Measurements from ENCODE around the gene FCHSD2. TPM values are rescaled to one million over a fixed set of nuclear protein-coding genes. Genes with fewer than 3 reads are reported as not detected.
A peak's percentile ranks its signal among the peaks of the same experiment; 100 is the strongest.

FCHSD2 gene
- total RNA-seq, 2 experiments from 2014 or later: 40.8 to 41.7 TPM

DNA sequence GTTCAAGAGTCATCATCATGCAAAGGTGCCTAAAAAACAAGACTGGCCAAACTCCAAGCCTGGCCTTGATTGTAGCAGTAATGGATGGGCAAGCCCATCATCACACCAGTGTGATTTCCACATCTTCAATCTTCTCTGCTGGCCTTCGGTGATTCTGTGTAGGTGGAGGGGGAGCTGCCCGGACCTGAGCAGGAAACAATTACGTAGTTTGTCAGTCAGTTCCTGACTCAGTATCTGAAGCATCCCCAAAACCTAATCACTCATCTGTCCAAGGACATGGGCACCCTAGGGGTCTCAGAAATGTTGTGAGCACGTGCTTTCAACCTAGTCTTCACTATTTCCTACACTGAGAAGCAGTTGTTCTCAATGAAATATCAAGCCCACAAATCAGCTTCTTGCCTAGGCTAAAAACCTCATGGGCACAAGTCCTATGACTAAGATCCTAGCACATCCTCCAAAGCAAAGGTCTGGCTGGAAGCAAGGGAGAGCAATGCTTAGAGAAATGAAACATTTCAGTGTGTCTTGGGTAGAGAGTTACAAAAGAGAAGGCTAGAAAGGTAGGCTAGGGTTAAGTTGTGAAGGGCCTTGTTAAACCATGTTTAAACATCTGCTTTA, 303.3 kb downstream of the FCHSD2 start:
- no peak for DNase-seq
- peaks cover 32% of the 10 kb centered on the region for H3K36me3 Mint-ChIP-seq (ENCODE audit: low read depth)
- no peak overlapping the region for H3K27ac Mint-ChIP-seq
- ChIA-PET POLR2A (no interaction called here), CTCF (interaction anchor here (0.9 to 1.6 kb wide), 2 partner anchors 114 to 339 kb away, joined by 3 read pairs; no protein-coding TSS in a partner anchor)
- H3K4me1 Mint-ChIP-seq: peaks cover 38% of the 10 kb centered on the region
- H3K27me3 Mint-ChIP-seq: no peaks in the 10 kb centered on the region
- no peak overlapping the region for H3K4me3 Mint-ChIP-seq
- no peaks in the 10 kb centered on the region for H3K9me3 Mint-ChIP-seq

DNA sequence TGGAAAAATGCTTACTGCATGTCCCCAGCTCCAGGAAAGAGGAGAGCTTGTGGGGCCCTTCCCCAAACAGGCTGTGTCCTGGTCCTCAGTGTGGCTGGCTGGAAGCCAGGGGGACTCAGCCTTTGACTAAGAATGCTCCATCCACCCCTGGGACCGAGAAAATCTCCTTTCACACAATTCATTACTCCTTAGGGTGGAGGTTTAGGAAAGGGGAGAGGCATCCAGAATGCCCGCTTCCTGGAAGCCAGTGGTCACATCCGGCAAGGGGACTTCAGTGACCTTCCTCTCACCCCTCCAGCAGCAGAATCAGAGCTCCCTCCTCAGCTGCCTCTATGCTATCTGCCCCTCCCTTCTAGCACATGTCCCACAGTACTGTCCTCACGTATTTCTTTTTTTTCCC, 306.0 kb downstream of the FCHSD2 start:
- ChIA-PET CTCF (interaction anchor here (2.5 kb wide), 1 partner anchor 341 kb away, joined by 9 read pairs; no protein-coding TSS in a partner anchor), POLR2A (interaction anchor here (1.5 kb wide), 1 partner anchor 20 kb away, joined by 3 read pairs; no protein-coding TSS in a partner anchor)
- Mint-ChIP-seq H3K4me3 (no peak overlapping the region), H3K27ac (no peak overlapping the region), H3K9me3 (no peaks in the 10 kb centered on the region), H3K27me3 (no peaks in the 10 kb centered on the region), H3K36me3 (ENCODE audit: low read depth) (peaks cover 28% of the 10 kb centered on the region), H3K4me1 (peaks cover 38% of the 10 kb centered on the region)
- DNase-seq: no peak

DNA sequence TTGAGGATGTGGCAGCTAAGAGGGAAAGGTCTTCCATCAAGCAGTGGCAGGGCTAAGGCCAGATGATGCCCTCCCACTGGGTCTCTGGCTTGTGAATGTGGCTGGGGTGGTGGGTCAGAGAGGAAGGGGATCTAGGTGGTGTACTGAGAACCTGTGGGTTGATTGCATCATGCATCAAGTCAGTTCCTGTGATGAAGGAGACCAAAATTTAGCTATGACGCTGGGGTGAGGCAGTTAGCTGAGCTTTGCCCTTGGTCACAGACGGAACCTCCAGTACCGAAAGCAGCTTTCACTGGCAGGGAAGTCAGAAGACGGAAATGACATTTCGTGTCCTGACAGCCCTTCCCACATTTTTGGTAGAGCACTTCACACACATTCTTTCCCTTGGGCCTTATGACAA, 307.2 kb downstream of the FCHSD2 start:
- Mint-ChIP-seq H3K4me1 (peaks cover 38% of the 10 kb centered on the region), H3K36me3 (ENCODE audit: low read depth) (peaks cover 35% of the 10 kb centered on the region), H3K27ac (peak overlapping the region; percentile 7), H3K9me3 (no peaks in the 10 kb centered on the region), H3K4me3 (no peak overlapping the region), H3K27me3 (no peaks in the 10 kb centered on the region)
- POLR2A ChIA-PET: no interaction called here
- DNase-seq: no peak
- CTCF ChIA-PET: interaction anchor here (2.5 kb wide), 1 partner anchor 343 kb away, joined by 9 read pairs; no protein-coding TSS in a partner anchor

DNA sequence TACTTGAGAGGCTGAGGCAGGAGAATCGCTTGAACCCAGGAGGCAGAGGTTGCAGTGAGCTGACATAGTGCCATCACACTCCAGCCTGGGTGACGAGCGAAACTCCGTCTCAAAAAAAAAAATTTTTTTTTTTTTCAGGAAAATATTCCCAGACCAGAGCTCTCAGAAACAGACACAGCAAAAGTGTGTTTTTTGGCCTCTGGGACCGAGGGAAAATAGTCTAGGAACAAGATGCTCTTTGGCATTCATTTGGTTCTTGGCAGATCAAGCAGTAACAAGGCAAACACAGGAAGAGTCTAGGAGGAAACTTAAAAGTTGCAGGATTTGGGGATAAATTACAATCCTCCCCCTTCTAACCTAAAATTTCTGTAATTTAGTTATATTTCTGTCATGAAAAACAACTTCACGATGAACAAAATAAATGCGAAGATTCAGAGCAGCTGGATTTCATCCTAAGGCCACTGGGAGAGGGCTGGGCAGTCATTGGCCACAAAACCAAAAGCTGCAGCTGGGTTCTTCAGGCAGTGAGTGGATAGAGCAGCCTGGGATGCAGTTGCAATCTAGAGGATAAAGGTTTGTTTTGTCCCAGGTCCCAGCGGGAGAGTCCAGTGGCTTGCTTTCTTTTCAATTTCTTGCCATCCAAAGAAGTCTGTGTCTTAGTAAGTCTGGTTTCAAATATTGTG, 308.2 kb downstream of the FCHSD2 start:
- DNase-seq: no peak
- ChIA-PET POLR2A (interaction anchor here (1.0 to 3.1 kb wide), 2 partner anchors 11 to 18 kb away, joined by 3 to 15 read pairs; no protein-coding TSS in a partner anchor), CTCF (interaction anchor here (1.2 to 4.7 kb wide), 2 partner anchors 11 to 344 kb away, joined by 3 to 66 read pairs; no protein-coding TSS in a partner anchor)
- Mint-ChIP-seq H3K4me3 (no peak overlapping the region), H3K9me3 (no peaks in the 10 kb centered on the region), H3K27me3 (no peaks in the 10 kb centered on the region), H3K27ac (peak overlapping the region; percentile 14), H3K36me3 (ENCODE audit: low read depth) (peaks cover 34% of the 10 kb centered on the region), H3K4me1 (peaks cover 33% of the 10 kb centered on the region)

DNA sequence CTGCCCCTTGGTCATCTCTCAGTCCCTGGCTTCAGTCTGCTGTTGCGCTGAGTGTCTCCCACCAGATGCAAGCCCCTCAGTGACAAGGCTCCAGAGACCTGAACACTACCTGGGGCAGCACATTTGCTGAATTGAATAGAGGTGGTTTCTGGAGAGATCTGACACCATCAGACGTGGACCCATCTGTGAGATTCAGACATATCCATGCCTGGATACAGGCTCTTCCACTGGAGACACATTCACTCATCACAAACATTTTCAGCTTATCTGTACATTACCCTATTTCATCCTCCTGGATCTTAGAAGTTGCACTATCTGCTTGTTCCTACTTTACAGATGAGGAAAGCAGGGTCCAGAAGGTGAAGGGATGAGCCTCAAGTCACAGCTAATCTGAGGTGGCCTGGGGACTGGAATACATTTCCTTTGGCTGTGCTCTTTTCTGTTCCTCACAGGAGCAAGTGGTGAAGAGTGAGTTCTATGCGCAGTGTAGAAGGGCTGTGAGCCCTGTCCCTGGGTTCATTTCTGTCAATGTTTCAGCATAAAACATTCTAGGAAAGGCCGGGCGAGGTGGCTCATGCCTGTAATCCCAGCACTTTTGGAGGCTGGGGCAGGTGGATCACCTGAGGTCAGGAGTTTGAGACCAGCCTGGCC, 308.9 kb downstream of the FCHSD2 start:
- peaks cover 28% of the 10 kb centered on the region for H3K4me1 Mint-ChIP-seq
- H3K27ac Mint-ChIP-seq: no peak overlapping the region
- peaks cover 36% of the 10 kb centered on the region for H3K36me3 Mint-ChIP-seq (ENCODE audit: low read depth)
- no peak for DNase-seq
- no peaks in the 10 kb centered on the region for H3K9me3 Mint-ChIP-seq
- H3K27me3 Mint-ChIP-seq: no peaks in the 10 kb centered on the region
- ChIA-PET CTCF (interaction anchor here (1.2 to 4.7 kb wide), 2 partner anchors 10 to 345 kb away, joined by 3 to 66 read pairs; no protein-coding TSS in a partner anchor), POLR2A (interaction anchor here (1.0 to 3.1 kb wide), 3 partner anchors 10 to 20 kb away, joined by 3 to 15 read pairs (median 5); no protein-coding TSS in a partner anchor)
- H3K4me3 Mint-ChIP-seq: no peak overlapping the region

DNA sequence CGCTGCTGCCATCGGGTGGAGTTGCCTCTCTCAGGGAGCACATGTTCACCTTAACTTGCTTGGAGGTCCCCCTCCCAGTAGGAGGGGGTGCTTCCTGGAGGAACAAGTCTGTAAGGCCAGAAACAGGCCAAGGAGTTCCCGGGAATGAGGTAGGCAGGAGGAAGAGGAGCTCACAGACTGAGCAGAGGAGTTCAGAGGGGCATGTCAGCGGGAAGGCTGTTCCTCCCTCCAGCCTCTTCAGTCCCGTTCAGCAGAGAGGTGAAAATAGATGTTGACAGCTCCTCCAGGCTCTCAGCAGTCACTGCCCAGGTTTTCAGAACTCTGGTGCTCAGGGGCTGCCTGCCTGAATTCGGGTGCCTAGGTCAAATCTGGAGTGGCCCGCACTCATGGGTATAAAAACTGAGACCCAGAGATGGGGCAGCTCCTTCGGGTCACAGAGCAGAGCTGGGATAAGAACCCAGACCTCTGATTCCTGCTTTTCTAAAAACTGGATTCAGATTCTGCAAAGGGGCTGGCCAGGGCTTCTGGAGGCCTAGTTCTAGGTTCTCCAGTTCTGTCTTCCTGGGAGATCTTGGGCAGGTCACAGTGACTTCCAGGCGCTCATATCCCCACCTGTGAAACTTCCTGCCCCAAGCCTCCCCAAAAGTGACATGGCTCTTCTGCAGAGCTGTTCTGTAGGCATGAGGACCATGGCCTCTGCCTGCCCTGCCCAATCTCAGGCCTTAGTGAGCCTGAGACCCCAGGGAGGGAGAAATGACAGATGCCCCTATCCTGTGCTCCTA, 309.6 kb downstream of the FCHSD2 start:
- Mint-ChIP-seq H3K36me3 (ENCODE audit: low read depth) (peaks cover 41% of the 10 kb centered on the region), H3K27me3 (no peaks in the 10 kb centered on the region), H3K27ac (no peak overlapping the region), H3K4me1 (peaks cover 28% of the 10 kb centered on the region), H3K4me3 (no peak overlapping the region), H3K9me3 (no peaks in the 10 kb centered on the region)
- ChIA-PET POLR2A (interaction anchor here (1.0 to 3.1 kb wide), 9 partner anchors 9 to 346 kb away, joined by 3 to 15 read pairs (median 5); partner anchors contain the start of gene FCHSD2), CTCF (interaction anchor here (0.6 to 4.7 kb wide), 15 partner anchors 10 to 351 kb away, joined by 3 to 66 read pairs (median 5); partner anchors contain the start of gene FCHSD2)
- DNase-seq: no peak

DNA sequence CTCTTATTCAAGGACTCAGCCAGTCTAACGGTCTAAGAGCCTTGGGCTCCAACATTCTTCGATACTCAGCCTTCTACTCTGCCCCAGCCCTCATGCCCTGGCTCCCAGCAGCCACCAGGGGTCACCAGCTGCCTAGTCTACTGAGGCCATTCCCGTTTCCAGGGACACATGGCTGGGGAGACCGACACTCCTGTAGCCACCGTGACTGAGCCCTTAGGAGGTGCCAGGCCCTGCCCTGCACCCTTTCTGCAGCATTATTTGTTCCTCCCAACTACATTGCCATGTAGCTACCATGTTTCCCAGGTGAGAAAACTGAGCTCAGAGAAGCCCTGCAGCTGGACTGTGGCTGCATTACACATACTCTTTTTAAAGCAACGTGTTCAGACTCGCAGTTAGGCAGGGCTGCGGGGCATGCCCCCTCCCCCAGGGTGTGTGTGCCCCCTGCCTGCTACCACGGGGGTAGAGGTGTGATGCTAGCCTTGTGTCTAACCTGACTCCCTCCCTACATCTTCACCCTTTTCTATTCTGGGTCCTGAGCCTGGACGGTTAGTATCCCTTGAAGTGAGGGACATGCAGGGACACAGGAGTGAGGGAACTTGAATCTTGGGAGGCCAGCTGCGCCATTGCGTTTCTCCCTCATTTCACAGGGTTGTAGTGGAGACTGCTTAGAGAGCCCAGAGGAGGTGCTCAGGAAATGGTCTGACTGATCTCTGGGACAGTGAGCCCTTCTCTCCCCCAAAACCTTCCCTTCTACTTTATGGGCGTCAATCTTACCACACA, 310.4 kb downstream of the FCHSD2 start:
- Mint-ChIP-seq H3K4me3 (no peak overlapping the region), H3K36me3 (ENCODE audit: low read depth) (peaks cover 48% of the 10 kb centered on the region), H3K9me3 (no peaks in the 10 kb centered on the region), H3K27me3 (no peaks in the 10 kb centered on the region), H3K4me1 (peaks cover 36% of the 10 kb centered on the region), H3K27ac (peak overlapping the region; percentile 36)
- POLR2A ChIA-PET: interaction anchor here (1.1 to 3.1 kb wide), 9 partner anchors 10 to 347 kb away, joined by 3 to 15 read pairs (median 5); partner anchors contain the start of gene FCHSD2
- CTCF ChIA-PET: interaction anchor here (0.6 to 4.7 kb wide), 21 partner anchors 10 to 1352 kb away, joined by 3 to 66 read pairs (median 4); partner anchors contain the start of gene FCHSD2
- peak; percentile 57 for DNase-seq

DNA sequence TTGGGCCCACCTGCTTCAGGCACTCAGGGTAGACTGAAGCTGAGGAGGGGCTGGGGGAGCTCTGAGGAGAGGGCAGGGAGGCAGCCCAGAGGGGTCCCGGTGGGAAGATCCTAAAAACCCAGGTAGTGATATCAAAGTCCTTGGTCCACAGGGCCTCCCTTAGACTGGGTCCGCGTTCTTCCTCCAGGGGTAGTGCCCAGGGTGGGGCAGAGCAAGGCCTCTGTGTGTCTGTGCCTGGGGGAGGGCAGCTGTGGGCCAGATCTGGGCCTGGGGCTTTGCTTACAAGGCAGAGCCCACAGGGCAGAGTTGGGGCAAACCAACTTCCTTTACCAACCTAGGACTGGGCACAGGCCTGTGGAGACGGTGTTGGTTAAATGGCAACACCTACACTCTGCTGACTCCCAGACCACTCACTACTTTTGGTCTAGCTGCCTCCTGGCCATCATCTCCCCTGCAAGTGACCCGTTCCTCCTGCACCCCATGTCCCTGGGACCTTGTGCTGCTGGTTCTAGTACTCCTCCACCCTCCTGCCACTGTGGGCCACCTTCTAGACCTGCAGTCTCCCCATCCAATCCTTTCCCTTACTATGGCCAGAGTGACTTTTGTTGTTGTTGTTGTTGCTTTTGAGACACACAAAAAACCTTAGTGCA, 312.1 kb downstream of the FCHSD2 start:
- POLR2A ChIA-PET: interaction anchor here (1.9 to 7.4 kb wide), 2 partner anchors 11 to 15 kb away, joined by 5 to 58 read pairs; partner anchors contain the start of gene ATG16L2
- Mint-ChIP-seq H3K27me3 (no peaks in the 10 kb centered on the region), H3K4me1 (peaks cover 30% of the 10 kb centered on the region), H3K4me3 (no peak overlapping the region), H3K36me3 (ENCODE audit: low read depth) (peaks cover 54% of the 10 kb centered on the region), H3K9me3 (no peaks in the 10 kb centered on the region), H3K27ac (no peak overlapping the region)
- DNase-seq: no peak
- CTCF ChIA-PET: interaction anchor here (1.2 to 4.7 kb wide), 6 partner anchors 17 to 357 kb away, joined by 3 to 66 read pairs (median 4); partner anchors contain the start of gene FCHSD2

DNA sequence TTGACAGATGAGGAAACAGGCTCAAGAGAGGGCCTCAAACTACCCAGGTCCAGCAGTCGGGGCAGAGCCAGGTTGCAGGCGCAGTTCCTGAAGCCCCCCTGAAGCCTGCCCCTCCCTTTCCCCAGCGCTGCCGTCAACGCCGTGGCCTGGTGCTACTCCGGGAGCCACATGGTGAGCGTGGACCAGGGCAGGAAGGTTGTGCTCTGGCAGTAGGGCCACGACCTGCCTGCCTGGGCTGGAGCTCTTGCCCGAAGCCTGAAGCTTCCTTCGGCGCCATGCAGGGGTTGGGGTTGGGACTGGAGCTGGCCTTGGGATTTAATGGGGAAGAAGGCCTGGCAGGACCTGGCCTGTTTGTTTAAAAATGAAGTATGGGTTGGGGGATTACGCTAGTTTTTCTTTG, 312.9 kb downstream of the FCHSD2 start:
- no peak overlapping the region for H3K4me3 Mint-ChIP-seq
- H3K27me3 Mint-ChIP-seq: no peaks in the 10 kb centered on the region
- H3K27ac Mint-ChIP-seq: no peak overlapping the region
- peaks cover 26% of the 10 kb centered on the region for H3K4me1 Mint-ChIP-seq
- CTCF ChIA-PET: interaction anchor here (2.0 to 4.7 kb wide), 3 partner anchors 104 to 349 kb away, joined by 13 to 66 read pairs (median 15); no protein-coding TSS in a partner anchor
- POLR2A ChIA-PET: interaction anchor here (0.7 to 7.4 kb wide), 2 partner anchors 14 to 106 kb away, joined by 3 to 58 read pairs; partner anchors contain the start of gene ATG16L2
- no peak for DNase-seq
- peaks cover 57% of the 10 kb centered on the region for H3K36me3 Mint-ChIP-seq (ENCODE audit: low read depth)
- no peaks in the 10 kb centered on the region for H3K9me3 Mint-ChIP-seq

DNA sequence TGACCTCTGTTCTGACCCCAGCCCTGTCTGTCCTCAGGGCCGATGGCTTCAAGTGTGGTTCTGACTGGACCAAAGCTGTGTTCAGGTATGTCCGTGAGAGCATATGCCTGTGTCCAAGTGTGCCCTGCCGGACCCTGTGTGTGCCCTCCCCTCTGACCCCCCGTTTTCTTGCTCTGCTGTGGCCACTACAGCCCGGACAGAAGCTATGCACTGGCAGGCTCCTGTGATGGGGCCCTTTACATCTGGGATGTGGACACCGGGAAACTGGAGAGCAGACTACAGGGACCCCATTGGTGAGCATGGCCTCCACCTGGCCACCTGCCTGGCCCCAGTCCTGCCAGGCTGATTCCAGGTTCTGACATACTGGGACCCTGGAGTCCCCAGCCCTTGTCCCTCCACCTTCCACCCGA, 313.4 kb downstream of the FCHSD2 start:
- Mint-ChIP-seq H3K4me3 (no peak overlapping the region), H3K9me3 (no peaks in the 10 kb centered on the region), H3K36me3 (ENCODE audit: low read depth) (peaks cover 62% of the 10 kb centered on the region), H3K27ac (no peak overlapping the region), H3K27me3 (no peaks in the 10 kb centered on the region), H3K4me1 (peaks cover 23% of the 10 kb centered on the region)
- no peak for DNase-seq
- ChIA-PET POLR2A (interaction anchor here (0.7 to 7.4 kb wide), 3 partner anchors 14 to 348 kb away, joined by 3 to 58 read pairs (median 5); partner anchors contain the start of gene ATG16L2), CTCF (interaction anchor here (1.9 to 2.5 kb wide), 3 partner anchors 15 to 349 kb away, joined by 6 to 15 read pairs (median 13); no protein-coding TSS in a partner anchor)
